A673 (cell line): Measurements from ENCODE around the gene RALGPS1. TPM values are rescaled to one million over a fixed set of nuclear protein-coding genes. Genes with fewer than 3 reads are reported as not detected.

Experiments used
- BruUV-seq: library from RNA; stranded (reverse); fragments of 400-500 nt; replicated peaks from 2 replicates; lab custom pipeline; 2021; lab: Mats Ljungman, UMichigan
- CTCF ChIA-PET: fragments of 300-600 bp; sonication (Branson Sonifier 250); formaldehyde crosslinking; loops from one replicate; lab custom pipeline; 2022; ENCODE audit warnings: antibody characterized with exemption; lab: Charles Lee
- POLR2A ChIA-PET: fragments of 300-600 bp; sonication (Branson Sonifier 250); formaldehyde crosslinking; loops from one replicate; lab custom pipeline; 2022; ENCODE audit warnings: antibody characterized with exemption; ENCODE audit not compliant: low non-redundant PET; lab: Charles Lee
- DNase-seq: peaks from one replicate; pipeline ENCODE4 v3.0.0-alpha.2; 2015; ENCODE audit warnings: low spot score
- H3K27ac ChIP-seq: fragments of 200-600 bp; sonication (generic); 2 replicates; pipeline ENCODE4 v1.5.1; 2016; ENCODE audit warnings: mixed run types, low read depth, mild to moderate bottlenecking, mixed read lengths, antibody characterized with exemption, low read length; ENCODE audit not compliant: poor library complexity, severe bottlenecking
- H3K27me3 ChIP-seq: fragments of 200-600 bp; sonication (generic); replicated peaks from 2 replicates; pipeline ENCODE4 v1.6.1; 2017; ENCODE audit warnings: mixed run types, low read depth, mild to moderate bottlenecking, mixed read lengths, antibody characterized with exemption, low read length; ENCODE audit not compliant: insufficient read depth, poor library complexity
- H3K36me3 ChIP-seq: fragments of 200-600 bp; sonication (generic); 2 replicates; pipeline ENCODE4 v1.6.1; 2016; ENCODE audit warnings: mixed run types, mild to moderate bottlenecking, mixed read lengths, antibody characterized with exemption, low read length; ENCODE audit not compliant: insufficient read depth, poor library complexity, severe bottlenecking
- H3K4me1 ChIP-seq: fragments of 200-600 bp; sonication (generic); 2 replicates; pipeline ENCODE4 v1.6.1; 2017; ENCODE audit warnings: mixed run types, mild to moderate bottlenecking, mixed read lengths, antibody characterized with exemption, low read length; ENCODE audit not compliant: insufficient read depth, poor library complexity, severe bottlenecking
- H3K4me3 ChIP-seq: fragments of 200-600 bp; sonication (generic); 2 replicates; pipeline ENCODE4 v1.5.1; 2016; ENCODE audit warnings: low read depth, mixed run types, mild to moderate bottlenecking, mixed read lengths, low read length; ENCODE audit not compliant: poor library complexity, severe bottlenecking
- H3K9me3 ChIP-seq: fragments of 200-600 bp; sonication (generic); 2 replicates; pipeline ENCODE4 v1.6.1; 2016; ENCODE audit warnings: mixed run types, low read depth, mild to moderate bottlenecking, mixed read lengths, antibody characterized with exemption, low read length; ENCODE audit not compliant: poor library complexity, severe bottlenecking
- EZH2 ChIP-seq: fragments of 200-600 bp; sonication (generic); IDR thresholded peaks from 2 replicates; pipeline ENCODE4 v1.6.1; 2017; ENCODE audit warnings: borderline replicate concordance, low read depth, mild to moderate bottlenecking, mixed read lengths, antibody characterized with exemption, low read length; ENCODE audit not compliant: poor library complexity, severe bottlenecking
- intact Hi-C: fragments of 100-400 bp; cut with micrococcal nuclease; formaldehyde crosslinking; loops from one replicate; pipeline ENCODE4 v1.10.0; 2022; ENCODE audit not compliant: unreplicated experiment
- total RNA-seq: library from RNA; stranded (reverse); gene quantifications from 2 replicates; pipeline ENCODE4 v1.2.3, GENCODE V29; 2021
- TF ChIP-seq, protein P1 (sequence below): fragments of 300-800, 200-600 bp; sonication (generic); conservative IDR thresholded peaks from 2 replicates; pipeline ENCODE4 v1.5.1; 2017; ENCODE audit warnings: low read depth, mild to moderate bottlenecking, antibody characterized with exemption, low read length, moderate library complexity, mixed read lengths

The RALGPS1 gene
- total RNA-seq, 1 experiment from 2014 or later: 3.9 TPM

DNA sequence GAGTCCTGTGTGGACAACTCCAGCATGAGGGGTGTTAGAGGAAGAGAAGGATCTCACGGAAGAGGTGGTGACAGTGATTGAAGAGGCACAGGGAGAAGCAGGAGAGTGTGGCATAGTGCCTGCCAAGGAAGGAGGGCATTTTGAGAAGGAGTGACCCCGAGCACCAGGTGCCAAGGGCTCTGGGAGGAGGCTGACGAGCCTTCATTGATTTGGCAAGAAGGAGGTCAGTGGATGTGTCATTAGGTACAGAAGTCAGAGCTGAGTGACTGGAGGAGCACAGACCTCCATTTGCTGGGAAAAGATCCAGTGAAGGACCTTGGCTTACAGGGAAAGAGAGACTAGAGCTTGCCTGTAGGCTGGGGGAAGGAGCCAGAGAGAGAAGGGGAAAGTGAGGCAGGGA, 278.2 kb downstream of the RALGPS1 start:
- ChIA-PET CTCF (no interaction called here), POLR2A (no interaction called here)
- intact Hi-C loops: no loop called here
- Histone ChIP-seq H3K9me3 (no peaks in the 10 kb centered on the region), H3K27ac (no peak overlapping the region), H3K27me3 (no peaks in the 10 kb centered on the region), H3K4me3 (no peak overlapping the region), H3K4me1 (no peaks in the 10 kb centered on the region), H3K36me3 (no peaks in the 10 kb centered on the region)
- no TSS peak for BruUV-seq
- TF ChIP-seq EZH2: no peak
- DNase-seq: no peak

DNA sequence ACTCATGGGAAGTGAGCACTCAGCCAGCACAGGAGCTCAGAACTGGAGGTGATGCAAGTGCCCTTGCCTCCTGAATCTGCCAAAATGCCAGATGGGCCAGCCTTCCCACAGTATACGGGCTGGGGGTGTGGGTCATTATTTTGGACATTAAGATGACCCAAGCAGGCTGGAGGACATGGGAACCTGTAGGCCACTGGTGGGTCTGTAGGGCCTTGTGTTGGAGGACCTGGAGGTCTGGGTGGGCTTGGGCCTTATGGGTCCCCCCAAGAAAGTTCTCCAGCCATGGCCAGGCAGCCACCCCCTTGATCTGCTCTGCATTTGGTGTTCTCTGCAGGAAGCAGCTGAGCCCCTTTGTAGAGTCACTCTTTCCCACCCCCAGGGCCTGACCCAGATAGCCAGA, 278.9 kb downstream of the RALGPS1 start:
- Histone ChIP-seq H3K36me3 (no peaks in the 10 kb centered on the region), H3K4me3 (no peak overlapping the region), H3K27me3 (no peaks in the 10 kb centered on the region), H3K9me3 (no peaks in the 10 kb centered on the region), H3K27ac (no peak overlapping the region), H3K4me1 (no peaks in the 10 kb centered on the region)
- intact Hi-C loops: no loop called here
- ChIA-PET CTCF (interaction anchor here (1.6 kb wide), 1 partner anchor 228 kb away, joined by 3 read pairs; no protein-coding TSS in a partner anchor), POLR2A (no interaction called here)
- TF ChIP-seq EZH2: no peak
- TF ChIP-seq, protein P1, sequence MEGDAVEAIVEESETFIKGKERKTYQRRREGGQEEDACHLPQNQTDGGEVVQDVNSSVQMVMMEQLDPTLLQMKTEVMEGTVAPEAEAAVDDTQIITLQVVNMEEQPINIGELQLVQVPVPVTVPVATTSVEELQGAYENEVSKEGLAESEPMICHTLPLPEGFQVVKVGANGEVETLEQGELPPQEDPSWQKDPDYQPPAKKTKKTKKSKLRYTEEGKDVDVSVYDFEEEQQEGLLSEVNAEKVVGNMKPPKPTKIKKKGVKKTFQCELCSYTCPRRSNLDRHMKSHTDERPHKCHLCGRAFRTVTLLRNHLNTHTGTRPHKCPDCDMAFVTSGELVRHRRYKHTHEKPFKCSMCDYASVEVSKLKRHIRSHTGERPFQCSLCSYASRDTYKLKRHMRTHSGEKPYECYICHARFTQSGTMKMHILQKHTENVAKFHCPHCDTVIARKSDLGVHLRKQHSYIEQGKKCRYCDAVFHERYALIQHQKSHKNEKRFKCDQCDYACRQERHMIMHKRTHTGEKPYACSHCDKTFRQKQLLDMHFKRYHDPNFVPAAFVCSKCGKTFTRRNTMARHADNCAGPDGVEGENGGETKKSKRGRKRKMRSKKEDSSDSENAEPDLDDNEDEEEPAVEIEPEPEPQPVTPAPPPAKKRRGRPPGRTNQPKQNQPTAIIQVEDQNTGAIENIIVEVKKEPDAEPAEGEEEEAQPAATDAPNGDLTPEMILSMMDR: no peak
- DNase-seq: no peak
- no TSS peak for BruUV-seq

DNA sequence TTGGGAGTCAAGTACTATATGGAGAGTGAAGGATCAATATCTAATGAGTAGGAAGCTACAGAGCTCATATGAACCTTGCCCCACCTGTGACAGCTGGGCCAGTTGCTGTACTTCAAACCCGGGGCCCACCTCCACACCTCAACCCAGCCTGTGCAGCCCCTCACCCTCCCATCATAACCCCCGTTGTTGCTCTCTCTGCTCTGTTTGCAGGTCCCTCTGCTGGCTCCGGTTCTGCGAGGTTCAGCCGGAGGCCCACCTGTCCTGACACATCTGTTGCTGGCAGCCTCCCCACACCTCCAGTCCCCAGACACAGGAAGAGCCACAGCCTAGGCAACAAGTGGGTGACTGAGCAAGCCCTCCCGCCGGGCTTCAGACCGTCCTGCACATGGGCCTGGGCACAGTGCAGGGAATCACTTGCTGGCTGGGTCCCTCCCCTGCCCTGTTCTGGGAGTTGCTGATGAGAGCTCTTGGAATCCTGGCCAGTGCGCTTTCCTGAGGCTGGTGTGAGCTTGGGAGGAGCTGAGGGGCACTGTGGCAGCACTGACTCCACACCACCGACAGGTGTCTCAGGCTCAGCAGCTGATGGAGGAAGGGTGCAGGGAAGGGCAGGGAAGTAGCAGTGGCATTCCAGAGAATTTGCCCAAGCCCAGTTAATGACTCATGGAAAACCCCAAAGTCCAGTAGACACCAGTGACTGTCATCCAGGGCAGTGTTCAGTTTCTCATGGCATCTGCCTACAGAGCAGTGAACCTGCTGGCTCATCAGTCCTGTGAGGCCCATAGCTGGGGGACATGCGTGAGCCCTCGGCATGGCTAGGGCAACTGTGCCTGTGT, 280.5 kb downstream of the RALGPS1 start:
- ChIA-PET CTCF (interaction anchor here (1.6 kb wide), 1 partner anchor 230 kb away, joined by 3 read pairs; no protein-coding TSS in a partner anchor), POLR2A (no interaction called here)
- Histone ChIP-seq H3K27me3 (no peaks in the 10 kb centered on the region), H3K4me3 (no peak overlapping the region), H3K27ac (no peak overlapping the region), H3K4me1 (no peaks in the 10 kb centered on the region), H3K9me3 (no peaks in the 10 kb centered on the region), H3K36me3 (no peaks in the 10 kb centered on the region)
- intact Hi-C loops: no loop called here
- DNase-seq: no peak
- TF ChIP-seq, protein P1: no peak
- TF ChIP-seq EZH2: no peak
- no TSS peak for BruUV-seq
